Suprapubic skin (tissue), 4 donors: ENCODE results near the gene SMG5. TPM values are rescaled to one million over a fixed set of nuclear protein-coding genes. Genes with fewer than 3 reads are reported as not detected.

ENCODE experiments used
- DNase-seq, 2 donors: peaks; one replicate each; pipeline ENCODE4 v3.0.0-alpha.2; 2019; ENCODE audit warnings: low spot score in 2 of 2
- H3K27ac ChIP-seq: fragments of 200-600 bp; sonication (generic); one replicate; pipeline ENCODE4 v1.5.1; 2019
- H3K27me3 ChIP-seq: fragments of 200-600 bp; sonication (generic); one replicate; pipeline ENCODE4 v1.5.1; 2019
- H3K36me3 ChIP-seq: fragments of 200-600 bp; sonication (generic); one replicate; pipeline ENCODE4 v1.5.1; 2019
- H3K4me1 ChIP-seq: fragments of 200-600 bp; sonication (generic); one replicate; pipeline ENCODE4 v1.5.1; 2019
- H3K4me3 ChIP-seq: fragments of 200-600 bp; sonication (generic); one replicate; pipeline ENCODE4 v1.5.1; 2019; ENCODE audit warnings: mild to moderate bottlenecking
- H3K9me3 ChIP-seq: fragments of 200-600 bp; sonication (generic); one replicate; pipeline ENCODE4 v1.5.1; 2019
- EP300 ChIP-seq: sonication (generic); formaldehyde crosslinking; IDR thresholded peaks from one replicate; pipeline ENCODE4 v1.6.1; 2017; ENCODE audit warnings: antibody characterized with exemption
- POLR2A ChIP-seq, 2 donors: fragments of 450-650 bp; IDR thresholded peaks; one replicate each; pipeline ENCODE4 v1.6.1; 2017; ENCODE audit warnings: antibody characterized with exemption in 2 of 2, mild to moderate bottlenecking in 2 of 2, moderate library complexity in 2 of 2
- POLR2AphosphoS5 ChIP-seq, 3 donors: sonication (generic); formaldehyde crosslinking; IDR thresholded peaks; one replicate each; pipeline ENCODE4 v1.6.1; 2017; ENCODE audit warnings: antibody characterized with exemption in 3 of 3
- whole genome bisulfite sequencing: methylation state at CpG from one replicate; pipeline ENCODE4 v1.1.5; 2018; 5-methylcytosine and 5-hydroxymethylcytosine counted together
- total RNA-seq, 4 donors: library from RNA; depleted of rRNA; stranded (reverse); fragments of >200 nt; gene quantifications; one replicate each; pipeline ENCODE4 v1.1.0, GENCODE V29; 2016
- TF ChIP-seq, protein P1 (sequence below), 2 donors: fragments of 200-600 bp in 1 of 2; fragments of 450-650 bp in 1 of 2; sonication (generic) in 1 of 2; IDR thresholded peaks; one replicate each; pipeline ENCODE4 v1.5.1; 2016 to 2019; ENCODE audit warnings: antibody characterized with exemption in 2 of 2, mild to moderate bottlenecking in 1 of 2, moderate library complexity in 1 of 2

SMG5 gene
- total RNA-seq, 4 donors from 2014 or later, result 68.0 to 170 (median 76.6) TPM

- no peak for TF ChIP-seq POLR2A (IDR thresholded peaks at IDR 0.05)
- TF ChIP-seq, protein P1, sequence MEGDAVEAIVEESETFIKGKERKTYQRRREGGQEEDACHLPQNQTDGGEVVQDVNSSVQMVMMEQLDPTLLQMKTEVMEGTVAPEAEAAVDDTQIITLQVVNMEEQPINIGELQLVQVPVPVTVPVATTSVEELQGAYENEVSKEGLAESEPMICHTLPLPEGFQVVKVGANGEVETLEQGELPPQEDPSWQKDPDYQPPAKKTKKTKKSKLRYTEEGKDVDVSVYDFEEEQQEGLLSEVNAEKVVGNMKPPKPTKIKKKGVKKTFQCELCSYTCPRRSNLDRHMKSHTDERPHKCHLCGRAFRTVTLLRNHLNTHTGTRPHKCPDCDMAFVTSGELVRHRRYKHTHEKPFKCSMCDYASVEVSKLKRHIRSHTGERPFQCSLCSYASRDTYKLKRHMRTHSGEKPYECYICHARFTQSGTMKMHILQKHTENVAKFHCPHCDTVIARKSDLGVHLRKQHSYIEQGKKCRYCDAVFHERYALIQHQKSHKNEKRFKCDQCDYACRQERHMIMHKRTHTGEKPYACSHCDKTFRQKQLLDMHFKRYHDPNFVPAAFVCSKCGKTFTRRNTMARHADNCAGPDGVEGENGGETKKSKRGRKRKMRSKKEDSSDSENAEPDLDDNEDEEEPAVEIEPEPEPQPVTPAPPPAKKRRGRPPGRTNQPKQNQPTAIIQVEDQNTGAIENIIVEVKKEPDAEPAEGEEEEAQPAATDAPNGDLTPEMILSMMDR (IDR thresholded peaks at IDR 0.05), result no peak
- no peak for TF ChIP-seq POLR2AphosphoS5 (IDR thresholded peaks at IDR 0.05)
- no peak for TF ChIP-seq EP300
- H3K27ac ChIP-seq, result peak overlapping the region; percentile 22
Measured at GRCh38 chr1:156286061-156286460, 3.4 kb upstream of the SMG5 start.

DNA sequence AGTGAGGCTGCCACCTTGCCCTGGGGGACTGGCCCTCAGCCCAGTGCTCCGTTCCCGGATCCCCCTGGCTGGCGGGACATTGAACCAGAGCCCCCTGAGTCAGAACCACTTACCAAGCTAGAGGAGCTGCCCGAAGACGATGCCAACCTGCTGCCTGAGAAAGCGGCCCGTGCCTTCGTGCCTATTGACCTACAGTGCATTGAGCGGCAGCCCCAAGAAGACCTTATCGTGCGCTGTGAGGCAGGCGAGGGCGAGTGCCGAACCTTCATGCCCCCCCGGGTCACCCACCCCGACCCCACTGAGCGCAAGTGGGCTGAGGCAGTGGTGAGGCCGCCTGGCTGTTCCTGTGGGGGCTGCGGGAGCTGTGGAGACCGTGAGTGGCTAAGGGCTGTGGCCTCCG lies 2.8 kb upstream of the SMG5 start:
- Histone ChIP-seq H3K4me1 (peaks cover 46% of the 10 kb centered on the region), H3K4me3 (peak overlapping the region; percentile 47), H3K27me3 (no peaks in the 10 kb centered on the region), H3K9me3 (no peaks in the 10 kb centered on the region), H3K36me3 (peaks cover 27% of the 10 kb centered on the region), H3K27ac (peak overlapping the region; percentile 74)
- DNase-seq, result no peak
- WGBS, result 90% methylated on average over 8 of the region's 21 CpGs
- TF ChIP-seq POLR2A (IDR thresholded peaks at IDR 0.05) (no peak), POLR2AphosphoS5 (IDR thresholded peaks at IDR 0.05) (no peak), EP300 (no peak)
- TF ChIP-seq, protein P1 (IDR thresholded peaks at IDR 0.05), result no peak

More at GRCh38 chr1:156286061-156286460, 3.4 kb upstream of the SMG5 start:
- peaks cover 27% of the 10 kb centered on the region for H3K36me3 ChIP-seq
- H3K4me1 ChIP-seq, result peaks cover 46% of the 10 kb centered on the region
- 87% methylated on average over 8 of the region's 8 CpGs for WGBS
- H3K4me3 ChIP-seq, result peak overlapping the region; percentile 47
- no peaks in the 10 kb centered on the region for H3K27me3 ChIP-seq
- no peak for DNase-seq
- H3K9me3 ChIP-seq, result no peaks in the 10 kb centered on the region

DNA sequence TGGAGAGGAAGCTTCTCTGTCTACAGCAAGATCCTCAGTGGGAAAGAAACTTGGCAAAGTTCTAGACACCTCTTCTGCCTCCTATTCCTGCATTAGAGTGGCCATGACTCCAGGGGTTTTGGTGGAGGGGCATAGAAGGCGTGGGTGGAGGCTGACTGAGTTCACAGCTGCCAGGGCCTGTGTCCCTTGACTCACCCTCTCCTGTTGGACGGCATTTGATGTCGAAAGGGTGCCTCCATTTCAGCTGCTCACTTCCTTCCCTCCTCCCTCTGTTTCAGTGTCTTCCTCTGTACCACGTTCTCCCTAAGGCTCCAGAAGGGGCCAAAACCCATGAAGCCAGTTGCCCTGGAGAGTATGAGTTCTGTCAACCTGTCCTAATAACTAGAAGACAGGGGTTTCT lies 2.1 kb upstream of the SMG5 start:
- peaks cover 25% of the 10 kb centered on the region for H3K36me3 ChIP-seq

DNA sequence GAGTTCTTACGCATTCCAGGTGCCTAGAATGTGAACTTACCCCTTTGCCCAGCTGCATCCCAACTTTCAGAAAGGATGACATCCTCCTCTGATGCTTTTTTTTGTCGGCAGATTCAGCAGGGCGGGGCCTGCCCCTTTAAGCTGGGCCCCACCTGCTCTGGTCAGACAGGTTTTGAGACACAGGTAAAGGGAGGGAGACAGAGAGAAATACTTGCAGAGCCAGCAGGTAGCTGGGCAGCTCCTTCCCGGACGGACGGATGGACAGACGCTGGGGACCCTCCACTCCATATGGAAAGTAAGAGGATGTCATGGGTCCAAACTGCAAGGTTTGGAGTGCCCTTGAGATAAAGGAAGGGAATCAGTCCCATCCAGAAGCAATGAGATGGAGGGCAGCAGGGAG lies 1.5 kb upstream of the SMG5 start, which contains the start of gene TMEM79:
Gene TMEM79, plus strand, starts transcription at position 214 of the 400 bp plus-strand sequence. CDS start 902 bp downstream, outside the sequence.
- peaks cover 43% of the 10 kb centered on the region for H3K4me1 ChIP-seq

More for the DNA sequence above, 2.1 kb upstream of the SMG5 start:
- Histone ChIP-seq H3K4me1 (peaks cover 43% of the 10 kb centered on the region), H3K27ac (peak overlapping the region; percentile 74), H3K9me3 (no peaks in the 10 kb centered on the region), H3K4me3 (peak overlapping the region; percentile 47), H3K27me3 (no peaks in the 10 kb centered on the region)
- DNase-seq, result no peak
- no peak for TF ChIP-seq POLR2AphosphoS5 (IDR thresholded peaks at IDR 0.05)
- 48% methylated on average over 4 of the region's 4 CpGs for WGBS

DNA sequence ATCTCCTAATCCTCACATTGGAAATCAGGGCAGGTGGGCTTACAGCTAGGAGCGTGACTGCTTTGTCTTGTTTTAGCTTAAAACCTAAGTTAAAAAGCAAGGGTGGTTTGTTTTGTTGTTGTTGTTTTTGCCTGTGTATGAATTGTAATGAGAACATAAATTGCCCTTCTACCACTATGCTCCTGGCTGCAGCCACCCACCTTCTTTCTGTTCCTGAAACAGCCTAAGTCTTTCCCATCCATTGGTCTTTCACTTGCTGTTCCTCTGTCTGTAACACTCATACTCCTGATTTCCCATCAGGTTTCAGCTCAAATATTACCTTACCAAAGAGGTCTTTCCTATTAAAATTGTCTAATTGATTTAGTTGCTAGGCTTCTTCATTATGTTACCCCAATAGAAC lies 896 bp upstream of the SMG5 start:
- H3K36me3 ChIP-seq, result peaks cover 21% of the 10 kb centered on the region
- H3K4me3 ChIP-seq, result peak overlapping the region; percentile 86
- H3K9me3 ChIP-seq, result no peaks in the 10 kb centered on the region
- TF ChIP-seq EP300 (no peak), POLR2A (IDR thresholded peaks at IDR 0.05) (no peak), POLR2AphosphoS5 (IDR thresholded peaks at IDR 0.05) (no peak)
- TF ChIP-seq, protein P1 (IDR thresholded peaks at IDR 0.05), result no peak
- H3K27ac ChIP-seq, result peak overlapping the region; percentile 94
- WGBS, result 77% methylated on average over 1 of the region's 1 CpG
- no peaks in the 10 kb centered on the region for H3K27me3 ChIP-seq
- H3K4me1 ChIP-seq, result peaks cover 43% of the 10 kb centered on the region
- DNase-seq, result no peak

More for the DNA sequence above, 1.5 kb upstream of the SMG5 start, which contains the start of gene TMEM79:
- 49% methylated on average over 7 of the region's 7 CpGs for WGBS
- peaks cover 19% of the 10 kb centered on the region for H3K36me3 ChIP-seq
- peak within 1 kb of the TSS; percentile 94 for H3K27ac ChIP-seq
- no peaks in the 10 kb centered on the region for H3K9me3 ChIP-seq
- peak within 1 kb of the TSS; percentile 86 for H3K4me3 ChIP-seq
- H3K27me3 ChIP-seq, result no peaks in the 10 kb centered on the region
- no peak for TF ChIP-seq POLR2A (IDR thresholded peaks at IDR 0.05)
- TF ChIP-seq, protein P1 (IDR thresholded peaks at IDR 0.05), result no peak
- no peak for TF ChIP-seq EP300
- TF ChIP-seq POLR2AphosphoS5 (IDR thresholded peaks at IDR 0.05), result no peak
- DNase-seq, result no peak
